Measurements from ENCODE around the gene ANO9. TPM values are rescaled to one million over a fixed set of nuclear protein-coding genes. Genes with fewer than 3 reads are reported as not detected.

Gene ANO9
- total and polyA plus RNA-seq, 4 donors, result 0.20 to 0.75 (median 0.40) TPM

- Histone ChIP-seq H3K27ac (ENCODE audit: low read depth in 1 of 2, low read length in 2 of 2) (peak overlapping the region; percentile 6 to 42), H3K4me3 (ENCODE audit: low read depth in 1 of 3, low read length in 3 of 3) (no peak overlapping the region), H3K27me3 (ENCODE audit: control insufficient read depth in 4 of 4, insufficient read depth in 4 of 4, low read length in 3 of 4) (no peaks in the 10 kb centered on the region), H3K9me3 (ENCODE audit: control insufficient read depth in 4 of 4, low read length in 3 of 4) (no peaks in the 10 kb centered on the region), H3K9ac (ENCODE audit: low read depth in 1 of 2, low read length in 2 of 2) (no peak overlapping the region), H3K36me3 (ENCODE audit: control insufficient read depth in 4 of 4, insufficient read depth in 3 of 4, low read depth in 1 of 4, low read length in 3 of 4) (no peaks in the 10 kb centered on the region), H3K4me1 (ENCODE audit: control insufficient read depth in 4 of 4, insufficient read depth in 4 of 4, low read length in 3 of 4) (peaks cover 4 to 8% (median 5%) of the 10 kb centered on the region in 4 donors)
- no peak for TF ChIP-seq MAX (IDR thresholded peaks at IDR 0.05)
- no peak for TF ChIP-seq CTCF (IDR thresholded peaks at IDR 0.05; ENCODE audit: low read depth, low read length, missing input control)
- TF ChIP-seq HNF4A (conservative IDR thresholded peaks at IDR 0.05), result no peak
- no peak for TF ChIP-seq RAD21 (IDR thresholded peaks at IDR 0.05)
- no peak for TF ChIP-seq ATF3 (IDR thresholded peaks at IDR 0.05)
- no peak for TF ChIP-seq FOXA2 (IDR thresholded peaks at IDR 0.05)
- TF ChIP-seq EGR1 (IDR thresholded peaks at IDR 0.05; ENCODE audit: low read depth in 2 of 2), result no peak
- TF ChIP-seq TAF1 (conservative IDR thresholded peaks at IDR 0.05), result no peak
- no peak for TF ChIP-seq GABPA (IDR thresholded peaks at IDR 0.05 in 1 of 2, conservative IDR thresholded peaks at IDR 0.05 in 1 of 2)
- TF ChIP-seq NR2F2 (IDR thresholded peaks at IDR 0.05), result no peak
- no peak for TF ChIP-seq YY1 (IDR thresholded peaks at IDR 0.05)
- no peak for TF ChIP-seq HNF4G (IDR thresholded peaks at IDR 0.05)
- no peak for TF ChIP-seq RXRA (IDR thresholded peaks at IDR 0.05)
- no peak for TF ChIP-seq JUND (IDR thresholded peaks at IDR 0.05)
- no peak for TF ChIP-seq REST (IDR thresholded peaks at IDR 0.05)
- no peak for DNase-seq (ENCODE audit: low spot score)
- WGBS, result 79% methylated on average over 6 of the region's 6 CpGs
Observed at GRCh38 chr11:468493-468892, 26.7 kb upstream of the ANO9 start.

- WGBS, result 85% methylated on average over 12 of the region's 12 CpGs
- Histone ChIP-seq H3K27me3 (ENCODE audit: control insufficient read depth in 4 of 4, insufficient read depth in 4 of 4, low read length in 3 of 4) (no peaks in the 10 kb centered on the region), H3K36me3 (ENCODE audit: control insufficient read depth in 4 of 4, insufficient read depth in 3 of 4, low read depth in 1 of 4, low read length in 3 of 4) (no peaks in the 10 kb centered on the region), H3K9me3 (ENCODE audit: control insufficient read depth in 4 of 4, low read length in 3 of 4) (no peaks in the 10 kb centered on the region), H3K9ac (ENCODE audit: low read depth in 1 of 2, low read length in 2 of 2) (no peak overlapping the region), H3K27ac (ENCODE audit: low read depth in 1 of 2, low read length in 2 of 2) (peak overlapping the region; percentile 6 to 42), H3K4me3 (ENCODE audit: low read depth in 1 of 3, low read length in 3 of 3) (no peak overlapping the region), H3K4me1 (ENCODE audit: control insufficient read depth in 4 of 4, insufficient read depth in 4 of 4, low read length in 3 of 4) (peaks cover 4 to 8% (median 5%) of the 10 kb centered on the region in 4 donors)
- no peak for DNase-seq (ENCODE audit: low spot score)
- TF ChIP-seq EGR1 (IDR thresholded peaks at IDR 0.05; ENCODE audit: low read depth in 2 of 2) (no peak), HNF4A (conservative IDR thresholded peaks at IDR 0.05) (no peak), CTCF (IDR thresholded peaks at IDR 0.05; ENCODE audit: low read depth, low read length, missing input control) (no peak), YY1 (IDR thresholded peaks at IDR 0.05) (no peak), HNF4G (IDR thresholded peaks at IDR 0.05) (no peak), ATF3 (IDR thresholded peaks at IDR 0.05) (no peak), JUND (IDR thresholded peaks at IDR 0.05) (no peak), GABPA (IDR thresholded peaks at IDR 0.05 in 1 of 2, conservative IDR thresholded peaks at IDR 0.05 in 1 of 2) (no peak), MAX (IDR thresholded peaks at IDR 0.05) (no peak), RXRA (IDR thresholded peaks at IDR 0.05) (no peak), SP1 (IDR thresholded peaks at IDR 0.05) (no peak), ZBTB33 (IDR thresholded peaks at IDR 0.05) (no peak), RAD21 (IDR thresholded peaks at IDR 0.05) (no peak), FOXA2 (IDR thresholded peaks at IDR 0.05) (no peak), FOXA1 (IDR thresholded peaks at IDR 0.05) (no peak), TAF1 (conservative IDR thresholded peaks at IDR 0.05) (no peak)
Observed at GRCh38 chr11:468036-468435, 26.2 kb upstream of the ANO9 start.

Data from liver (tissue), 9 donors.